Measurements from ENCODE around the gene RNGTT.
"Not testable (repeated sequence)": the region's sequence is repeated elsewhere in the genome, so short reads cannot be mapped to it uniquely, and the experiment has no call there.

The RNGTT gene

DNA sequence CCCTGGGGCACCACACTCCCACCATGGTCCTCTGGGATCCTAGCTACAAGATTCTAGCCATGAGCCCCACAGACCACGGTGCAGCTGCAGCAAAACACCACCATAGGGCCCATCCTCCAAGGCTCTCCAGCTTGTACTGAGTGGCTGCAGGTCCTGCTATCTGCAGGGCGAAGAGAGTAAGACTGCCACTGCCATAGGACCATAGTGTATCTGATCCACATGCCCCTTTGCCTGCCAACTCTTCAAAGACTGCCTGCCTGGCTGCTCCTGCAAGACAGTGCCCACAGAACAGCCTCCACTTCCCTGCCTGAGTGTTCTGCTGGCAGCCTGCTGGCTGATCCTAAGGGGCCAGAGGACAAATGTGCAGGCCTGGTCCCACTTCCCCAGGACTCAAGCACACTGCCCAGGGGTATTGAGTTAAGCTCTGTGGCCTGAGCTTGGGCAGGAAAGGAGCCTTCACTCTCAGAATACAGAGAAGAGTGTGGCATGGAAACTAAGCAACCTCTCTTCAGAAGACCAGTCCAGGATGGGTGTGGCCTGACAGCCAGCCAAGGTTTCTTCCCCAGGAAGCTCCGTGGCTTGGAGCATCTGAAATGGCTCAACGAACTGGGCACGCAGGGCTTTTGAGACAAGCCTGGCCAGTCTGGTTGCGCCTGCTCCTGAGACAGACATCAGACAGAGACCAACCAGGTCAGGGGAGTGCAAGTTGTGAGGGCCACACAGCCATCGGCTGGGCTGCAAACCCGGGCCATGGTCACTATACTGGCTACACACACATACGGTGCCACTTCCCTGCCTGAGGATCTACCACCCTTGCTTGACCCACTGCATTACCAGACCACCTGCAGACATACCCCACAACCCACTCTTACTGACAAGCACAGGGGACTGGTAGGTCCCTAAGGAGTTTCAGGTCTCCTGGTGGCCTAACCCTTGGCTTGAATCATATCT lies 54.5 kb downstream of the RNGTT start:
- DNase-seq, result no peak

DNA sequence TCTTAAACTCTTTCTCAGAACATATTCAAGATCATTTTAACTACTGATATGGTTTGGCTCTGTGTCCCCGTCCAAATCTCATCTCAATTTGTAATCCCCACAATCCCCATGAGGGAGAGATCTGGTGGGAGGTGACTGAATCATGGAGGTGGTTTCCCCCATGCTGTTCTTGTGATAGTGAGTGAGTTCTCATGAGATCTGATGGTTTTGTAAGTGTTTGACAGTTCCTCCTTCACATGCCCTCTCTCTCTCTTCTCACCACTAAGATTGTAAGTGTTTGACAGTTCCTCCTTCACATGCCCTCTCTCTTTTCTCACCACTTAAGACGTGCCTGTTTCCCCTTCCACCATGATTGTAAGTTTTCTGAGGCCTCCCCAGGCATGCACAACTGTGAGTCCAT lies 56.3 kb downstream of the RNGTT start:
- DNase-seq, result not testable (repeated sequence)

DNA sequence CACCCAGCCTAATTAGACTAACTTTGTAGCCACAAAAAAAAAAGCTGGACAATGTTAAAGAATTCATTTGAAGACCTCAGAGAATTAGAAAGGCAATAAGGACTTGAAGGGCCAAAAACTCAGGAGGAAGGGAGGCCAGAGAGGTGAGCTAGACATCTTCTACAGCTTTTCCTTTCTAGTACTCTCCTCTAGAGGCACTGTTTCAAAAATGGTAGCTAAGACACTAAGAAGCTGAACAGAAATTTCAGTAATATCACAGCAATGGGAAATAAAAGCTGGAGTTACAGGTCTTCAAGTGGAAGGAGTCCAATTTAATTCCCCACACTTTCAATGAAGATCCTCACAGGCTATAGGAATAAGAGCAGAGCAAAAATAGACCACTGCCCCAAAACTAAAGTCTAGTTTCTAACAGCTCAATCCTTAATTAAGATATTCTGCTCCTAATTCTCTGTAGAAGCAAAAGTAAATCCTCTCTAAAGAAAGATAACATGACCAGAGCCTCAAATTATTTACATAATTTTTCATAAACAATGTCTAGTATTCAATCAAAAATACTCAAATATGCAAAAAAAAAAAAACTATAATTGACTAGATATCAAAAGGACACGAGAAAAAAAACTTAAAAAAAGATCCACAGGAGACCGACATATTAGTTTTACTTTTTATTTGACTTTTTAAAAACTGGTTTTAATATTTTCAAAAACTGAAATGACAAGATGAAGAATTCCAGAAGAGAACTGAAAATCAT lies 63.7 kb downstream of the RNGTT start:
- DNase-seq, result no peak

DNA sequence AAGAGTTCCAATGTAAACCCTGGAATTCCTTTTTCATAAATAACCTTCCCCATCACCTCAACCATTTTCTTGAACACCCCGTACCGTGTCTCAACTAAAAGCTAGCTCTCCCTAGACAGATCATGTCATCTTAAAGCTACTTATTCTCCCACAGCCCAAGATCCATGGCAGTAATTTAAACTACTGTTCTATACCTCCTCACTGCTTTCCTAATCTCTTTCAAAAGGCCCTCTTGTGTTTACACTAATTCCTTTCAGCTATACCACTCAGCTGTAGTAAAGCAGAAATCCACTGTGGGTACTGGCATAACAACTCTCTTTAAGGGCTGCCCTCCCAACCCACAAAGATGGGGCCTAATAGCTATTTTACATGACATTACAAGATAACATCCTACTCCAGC lies 67.5 kb downstream of the RNGTT start:
- no peak for DNase-seq

DNA sequence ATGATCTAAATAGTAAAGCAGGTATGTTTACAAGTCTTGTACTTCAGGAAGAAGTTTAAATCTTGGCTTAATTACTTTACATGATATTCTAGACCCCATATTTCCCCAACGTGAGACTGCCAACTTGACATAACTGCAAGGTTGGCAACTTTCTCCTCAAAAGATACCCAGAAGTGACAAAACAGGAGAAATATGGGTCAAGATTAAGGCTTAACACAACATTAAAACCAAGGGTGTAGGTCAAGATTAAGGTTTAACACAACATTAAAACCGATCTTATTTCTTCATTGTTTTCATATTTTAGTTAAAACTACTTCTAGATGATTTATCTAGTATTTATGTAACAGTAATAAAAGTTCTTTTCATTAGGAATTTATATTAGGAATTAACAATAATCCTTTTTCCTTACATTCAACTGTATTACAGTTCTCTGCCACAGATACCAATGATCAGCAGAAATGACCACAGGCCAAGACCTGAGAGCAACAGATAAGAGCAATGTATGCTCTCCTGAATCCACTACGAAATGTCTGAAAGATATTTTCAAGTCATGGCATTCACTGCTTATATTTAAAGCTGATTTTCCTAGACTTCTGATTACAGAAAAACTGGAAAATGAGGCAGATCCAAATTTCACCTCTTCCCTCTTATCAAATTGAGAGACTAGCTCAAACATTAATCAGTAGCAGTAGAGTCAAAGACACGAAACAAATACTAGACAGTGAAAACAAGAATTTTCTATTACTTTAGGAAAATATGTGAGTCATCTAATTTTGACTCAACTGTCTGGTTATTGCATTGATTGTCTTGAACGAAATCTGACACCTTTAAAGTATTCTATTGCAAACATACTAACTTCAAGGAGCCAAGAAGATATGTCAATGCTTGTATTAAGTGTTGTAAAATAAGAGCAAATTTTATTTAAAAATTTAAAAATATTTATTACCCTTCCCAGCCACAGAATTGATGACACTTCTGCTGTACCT lies 72.3 kb downstream of the RNGTT start:
- DNase-seq, result no peak

DNA sequence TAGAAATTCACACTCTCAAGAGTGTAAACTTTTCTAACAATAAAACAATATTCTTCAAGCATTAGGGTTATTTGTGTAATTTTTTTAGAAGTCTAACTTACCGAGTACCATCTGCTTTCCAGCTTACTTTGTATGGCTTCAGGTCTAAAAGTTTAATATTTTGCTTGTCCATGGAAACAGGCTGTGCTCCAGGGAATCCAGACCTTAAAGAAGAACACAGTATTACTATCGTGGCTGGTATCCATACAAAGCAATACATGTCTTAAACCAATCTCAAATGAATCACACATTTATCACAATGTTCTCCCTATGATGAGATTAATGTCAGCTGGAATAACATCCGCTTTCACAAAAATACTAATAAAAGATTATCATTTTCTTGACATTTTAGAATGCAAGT lies 73.0 kb downstream of the RNGTT start:
- no peak for DNase-seq

DNA sequence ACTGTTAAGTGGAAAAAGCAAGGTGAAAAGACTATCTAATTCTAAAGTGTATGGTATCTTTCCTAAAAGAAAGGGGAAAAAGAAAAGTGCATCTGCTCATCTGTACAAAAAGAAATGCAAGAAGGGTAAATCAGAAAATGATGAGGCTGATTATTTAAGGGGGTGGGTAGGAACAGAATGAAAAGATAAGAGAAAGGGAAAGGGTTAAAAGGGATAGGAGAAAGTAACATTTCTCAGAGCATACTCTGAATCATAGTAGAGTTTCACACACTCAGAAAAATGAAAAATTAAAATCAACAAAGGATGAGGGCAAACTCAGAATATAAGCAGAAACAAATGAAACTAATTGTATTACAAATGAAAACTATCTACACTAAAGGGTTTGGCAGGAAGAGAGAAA lies 79.1 kb downstream of the RNGTT start:
- DNase-seq, result no peak

DNA sequence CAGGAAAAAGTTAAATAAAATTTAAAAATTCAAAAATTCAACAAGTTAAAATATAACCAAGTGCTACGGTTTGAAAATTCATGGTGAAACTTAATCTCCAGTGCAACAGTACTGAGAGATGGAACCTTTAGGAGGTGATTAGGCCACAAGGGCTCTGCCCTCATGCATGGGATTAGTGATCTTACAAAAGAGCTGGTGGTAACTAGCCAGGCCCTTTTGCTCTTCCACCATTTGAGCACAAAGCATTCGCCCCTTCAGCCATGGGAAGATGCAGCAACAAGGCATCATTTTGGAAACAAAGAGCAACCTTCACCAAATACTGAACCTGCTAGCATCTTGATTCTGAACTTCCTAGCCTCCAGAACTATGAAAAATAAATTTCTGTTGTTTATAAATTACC lies 80.9 kb downstream of the RNGTT start:
- no peak for DNase-seq

DNA sequence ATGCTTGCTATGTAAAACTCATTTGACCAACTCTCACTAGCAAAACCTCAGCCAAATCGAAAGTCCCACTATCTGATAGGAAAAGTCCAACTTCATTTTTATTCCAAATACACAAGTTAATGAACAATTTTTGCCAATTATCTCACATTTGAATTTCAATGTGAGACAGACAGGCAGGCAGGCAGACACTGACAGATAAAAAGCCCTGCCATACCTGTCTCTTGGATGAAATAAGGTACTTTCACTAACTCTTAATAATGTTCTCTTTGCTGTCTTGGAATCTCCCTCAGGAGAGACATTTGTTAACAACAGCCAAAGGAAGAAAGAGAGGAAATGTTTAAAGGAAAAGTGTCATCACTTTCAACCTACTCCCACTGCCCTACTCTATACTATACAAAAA lies 82.0 kb downstream of the RNGTT start:
- no peak for DNase-seq

DNA sequence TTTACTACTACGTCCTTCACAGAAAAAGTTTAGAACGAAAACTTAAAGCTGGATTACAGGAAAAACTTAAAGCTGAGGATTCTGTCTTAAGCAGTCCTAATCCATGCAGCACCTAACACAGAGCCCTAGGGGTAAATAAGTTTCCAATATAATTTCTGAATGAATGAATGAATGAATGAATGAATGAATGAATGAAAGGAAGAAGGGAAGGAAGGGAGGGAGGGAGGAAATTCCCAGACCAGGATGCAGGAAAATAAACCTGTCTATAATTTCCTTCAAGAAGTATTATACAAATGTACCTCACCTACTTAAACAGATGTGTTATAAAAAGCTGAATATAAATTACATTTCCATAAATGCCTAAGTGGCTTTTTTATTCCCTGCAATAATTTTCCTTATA lies 83.4 kb downstream of the RNGTT start:
- no peak for DNase-seq

DNA sequence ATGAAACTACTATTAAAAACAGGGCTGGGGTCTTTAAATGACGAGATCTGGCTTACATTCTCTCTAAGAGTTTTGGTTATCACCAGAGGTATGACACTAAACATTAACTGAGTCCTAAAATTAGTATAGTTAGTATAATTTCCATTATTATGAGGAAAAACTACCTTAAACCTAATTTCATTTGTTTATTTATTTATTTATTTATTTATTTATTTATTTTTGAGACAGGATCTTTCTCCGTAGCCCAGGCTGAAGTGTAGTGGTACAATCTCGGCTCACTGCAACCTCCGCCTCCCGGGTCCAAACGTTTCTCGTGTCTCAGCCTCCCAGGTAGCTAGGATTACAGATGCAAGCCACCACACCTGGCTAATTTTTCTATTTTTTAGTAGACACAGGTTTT lies 85.5 kb downstream of the RNGTT start:
- DNase-seq, result no peak

DNA sequence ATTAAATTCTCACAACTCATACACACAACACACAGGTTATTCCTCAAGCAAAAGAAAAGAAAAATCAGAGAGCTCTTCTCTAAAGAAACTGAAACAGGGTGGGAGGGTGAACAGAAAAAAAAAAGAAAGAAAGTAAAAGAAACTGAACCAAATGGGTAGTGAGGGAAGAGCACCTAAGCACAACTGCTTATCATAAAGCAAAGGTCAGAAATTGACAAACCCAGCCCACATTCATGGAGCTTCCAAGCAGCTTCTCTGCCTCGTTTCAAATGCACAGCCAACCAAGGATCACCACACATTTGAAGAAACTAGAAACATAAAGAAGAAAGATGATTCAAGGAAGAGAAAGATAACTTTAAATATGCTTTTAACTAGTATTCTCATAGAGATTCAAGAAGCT lies 90.5 kb downstream of the RNGTT start:
- DNase-seq, result no peak

DNA sequence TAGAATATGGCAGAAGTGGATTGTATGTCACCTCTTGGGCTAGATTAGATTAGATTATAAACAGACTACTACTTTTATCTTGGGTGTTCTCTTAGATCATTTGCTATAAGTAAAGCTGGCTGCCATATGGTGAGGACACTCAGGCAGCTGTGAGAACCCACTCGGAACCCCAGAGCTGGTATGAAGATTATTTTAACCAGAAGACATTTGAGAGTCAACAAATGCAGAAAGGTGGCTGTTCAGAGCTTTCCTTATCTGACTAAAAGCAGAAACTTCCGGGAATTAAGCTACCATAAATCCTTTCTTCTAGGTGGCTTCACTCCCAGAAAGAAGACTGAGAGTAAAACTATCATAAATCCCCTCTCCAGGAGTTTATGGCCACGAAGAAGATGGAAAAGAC lies 91.9 kb downstream of the RNGTT start:
- DNase-seq, result no peak

DNA sequence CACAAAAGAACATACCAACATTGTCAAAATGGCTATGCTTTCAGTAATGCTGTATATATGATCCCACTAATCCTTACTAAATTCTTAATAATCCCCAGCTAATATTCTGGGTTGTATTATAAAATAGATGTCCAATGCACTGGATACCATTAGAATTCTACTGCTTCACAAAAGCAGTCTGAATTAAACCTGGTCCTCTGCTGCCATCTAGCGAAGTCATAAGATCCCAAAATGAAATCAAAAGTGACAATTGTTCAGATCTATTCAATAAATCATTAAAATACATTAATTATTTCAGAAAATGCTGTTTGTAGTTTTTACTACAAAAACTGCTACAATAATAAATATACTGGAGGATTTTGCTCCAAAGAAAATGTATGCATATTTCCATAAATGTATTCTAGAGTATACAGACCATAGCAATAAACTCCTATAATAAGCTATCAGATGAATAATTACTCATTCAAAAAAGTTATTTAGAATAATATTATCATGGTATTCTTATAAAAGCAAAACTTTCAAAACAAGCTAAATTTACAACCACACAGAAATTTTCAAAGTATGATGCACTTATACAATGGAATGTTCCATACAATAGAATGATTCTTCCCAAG lies 92.6 kb downstream of the RNGTT start:
- DNase-seq, result peak; percentile 34

DNA sequence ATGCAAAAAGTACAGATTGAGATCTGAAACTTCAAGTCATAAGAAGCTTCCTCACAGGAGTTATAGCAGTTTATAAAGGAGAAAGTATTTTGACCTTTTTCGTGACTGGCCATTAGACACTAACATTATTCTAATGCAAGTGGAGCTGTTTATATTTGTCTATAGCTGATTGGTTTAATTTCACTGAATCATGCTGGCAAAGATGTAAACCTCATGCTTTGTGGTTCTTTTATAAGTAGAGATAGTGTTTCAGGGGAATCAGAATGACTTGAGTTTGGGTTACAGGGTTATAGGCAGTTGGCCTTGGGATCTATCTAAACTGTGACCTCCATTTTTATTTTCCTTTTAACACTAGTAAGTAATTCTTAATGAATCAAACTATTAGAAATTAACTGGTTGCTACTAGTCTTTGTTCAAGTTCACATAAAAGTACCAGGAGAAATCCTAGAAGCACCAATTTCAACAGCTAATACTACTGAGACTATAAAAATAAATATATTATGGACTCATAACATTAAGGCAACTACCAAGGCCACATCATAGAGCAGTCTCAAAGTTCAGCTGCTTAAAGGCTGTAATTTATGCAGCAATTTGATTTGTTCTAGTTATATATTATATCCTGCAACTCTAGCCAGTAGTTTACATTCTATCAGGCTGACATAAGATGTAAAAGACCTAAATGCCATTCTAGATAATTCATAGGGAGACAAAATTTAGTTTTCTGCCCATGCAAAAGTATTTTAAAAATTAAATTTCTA lies 94.0 kb downstream of the RNGTT start:
- DNase-seq, result no peak

DNA sequence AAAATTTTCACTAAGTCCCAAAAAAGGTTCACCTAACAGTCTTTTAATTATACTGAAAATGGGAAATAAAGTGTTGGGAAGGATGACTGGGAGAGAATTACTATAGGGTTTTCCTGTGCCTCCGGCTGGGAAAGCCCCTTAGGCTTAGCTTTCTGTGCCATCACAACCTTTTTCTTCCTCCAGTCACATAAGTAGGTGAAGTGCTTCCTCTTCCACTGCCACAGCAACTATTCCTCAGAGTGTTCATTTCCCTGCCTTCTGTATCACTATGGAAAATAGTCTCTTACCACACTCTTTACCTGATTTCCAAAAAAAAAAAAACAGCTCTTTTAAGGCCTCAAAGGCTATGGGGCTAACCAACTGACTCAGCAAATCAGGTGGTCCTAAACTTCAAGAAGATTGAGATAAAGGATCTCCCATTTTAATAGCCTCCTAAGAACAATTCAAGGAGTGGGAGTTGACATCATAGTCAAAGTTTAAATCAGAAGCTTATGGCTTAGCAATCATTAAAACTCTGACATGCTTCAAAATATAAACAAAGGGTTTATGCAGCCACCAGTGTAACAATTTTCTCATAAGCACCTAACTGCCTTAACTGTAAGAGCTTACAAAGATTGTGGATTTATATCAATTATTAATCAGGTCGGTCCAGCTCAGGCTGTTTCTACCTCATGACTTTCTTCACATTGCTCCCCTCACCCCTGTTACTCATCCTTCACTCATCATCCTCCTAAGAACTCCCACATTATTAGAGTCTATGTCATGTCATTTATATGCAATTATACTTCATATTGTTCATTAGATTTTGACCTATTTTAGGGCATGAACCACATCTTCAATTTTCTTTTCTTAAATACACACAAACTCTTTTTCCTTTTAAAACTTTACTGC lies 95.3 kb downstream of the RNGTT start:
- DNase-seq, result no peak

DNA sequence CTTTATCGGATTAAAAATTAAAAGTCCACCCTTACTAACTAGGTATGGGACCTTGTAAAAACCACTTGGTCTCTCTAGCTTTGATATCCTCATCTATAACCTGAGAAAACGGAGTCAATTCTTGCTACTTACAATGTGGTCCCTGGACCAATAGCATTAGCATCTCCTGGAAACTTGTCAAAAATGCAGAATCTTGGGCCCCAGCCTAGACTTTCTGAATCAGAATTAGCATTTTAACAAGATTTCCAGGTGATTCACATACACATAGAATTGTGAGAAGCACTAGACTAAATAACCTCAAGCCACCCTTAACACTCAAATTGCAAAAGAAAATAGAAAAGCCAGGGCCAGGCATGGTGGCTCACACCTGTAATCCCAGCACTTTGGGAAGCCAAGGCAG lies 96.6 kb downstream of the RNGTT start:
- DNase-seq, result no peak

DNA sequence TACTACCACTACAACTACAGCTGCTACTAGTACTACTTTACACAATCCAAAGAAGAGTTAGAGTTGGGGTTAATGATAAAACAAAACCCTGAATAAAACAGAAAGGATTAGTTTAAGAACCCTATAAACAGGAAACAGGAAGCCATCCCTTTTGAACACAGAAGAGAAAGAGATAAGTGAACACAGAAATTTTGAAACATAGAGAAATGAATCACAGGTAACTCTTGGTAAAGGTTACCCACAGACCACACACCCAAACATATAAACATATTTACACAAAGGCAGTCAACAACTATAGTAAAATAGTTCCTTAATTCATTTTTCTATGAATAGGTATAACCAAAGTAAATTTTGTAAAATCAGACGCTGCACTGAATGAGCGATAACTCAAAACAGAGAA lies 98.1 kb downstream of the RNGTT start:
- DNase-seq, result no peak

DNA sequence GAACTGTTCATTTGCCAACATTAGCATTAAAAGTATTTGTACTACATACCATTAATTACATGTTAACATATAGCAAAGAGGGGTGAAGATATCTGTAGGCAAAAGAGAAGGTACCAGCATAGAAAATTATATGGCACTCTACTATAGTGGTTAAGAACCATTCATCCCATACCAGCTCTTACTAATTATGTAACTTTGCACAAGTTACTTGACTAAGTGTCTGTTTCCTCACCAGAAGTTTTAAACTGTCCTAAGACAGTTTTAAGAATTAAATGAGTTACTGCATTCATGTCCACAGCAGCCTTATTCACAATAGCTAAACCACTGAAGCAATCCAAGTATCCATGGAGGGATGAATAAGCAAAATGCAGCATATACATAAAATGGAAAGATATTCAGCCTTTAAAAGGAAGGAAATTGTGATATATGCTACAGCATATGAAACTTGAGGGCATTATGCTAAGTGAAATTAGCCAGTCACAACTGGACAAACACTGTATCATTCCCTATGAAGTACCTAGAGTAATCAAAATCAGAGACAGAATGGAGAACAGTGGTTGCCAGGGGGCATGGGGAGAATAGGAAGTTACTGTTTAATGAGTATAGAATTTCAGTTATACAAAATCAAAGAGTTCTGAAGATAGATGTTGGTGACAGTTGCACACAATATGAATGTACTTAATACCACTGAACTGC lies 98.9 kb downstream of the RNGTT start:
- DNase-seq, result no peak

DNA sequence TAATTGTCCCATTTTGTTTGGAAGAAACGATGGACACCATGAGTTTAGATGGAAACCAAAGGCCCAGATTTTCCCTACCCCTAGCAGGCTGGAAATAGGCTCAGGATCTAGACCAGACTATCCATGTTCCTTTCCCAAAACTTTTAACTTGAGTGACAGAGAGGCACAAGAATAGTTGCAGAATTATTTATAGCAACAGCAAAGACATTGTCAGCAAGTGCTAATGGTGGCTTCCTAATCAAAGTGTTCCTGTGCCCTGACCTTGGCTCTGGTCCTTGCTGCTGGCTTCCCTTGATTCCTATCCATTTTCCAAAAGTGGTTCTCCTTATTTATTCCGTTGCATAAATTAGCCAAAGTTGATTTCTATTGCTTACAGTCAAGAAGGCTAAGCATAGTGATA lies 103.1 kb downstream of the RNGTT start:
- DNase-seq, result no peak
